ENCODE measurements around the gene EXD3. TPM values are rescaled to one million over a fixed set of nuclear protein-coding genes. Genes with fewer than 3 reads are reported as not detected.

Gene EXD3
- total RNA-seq, 4 donors from 2014 or later, result 8.3 to 22.3 (median 14.2) TPM

DNA sequence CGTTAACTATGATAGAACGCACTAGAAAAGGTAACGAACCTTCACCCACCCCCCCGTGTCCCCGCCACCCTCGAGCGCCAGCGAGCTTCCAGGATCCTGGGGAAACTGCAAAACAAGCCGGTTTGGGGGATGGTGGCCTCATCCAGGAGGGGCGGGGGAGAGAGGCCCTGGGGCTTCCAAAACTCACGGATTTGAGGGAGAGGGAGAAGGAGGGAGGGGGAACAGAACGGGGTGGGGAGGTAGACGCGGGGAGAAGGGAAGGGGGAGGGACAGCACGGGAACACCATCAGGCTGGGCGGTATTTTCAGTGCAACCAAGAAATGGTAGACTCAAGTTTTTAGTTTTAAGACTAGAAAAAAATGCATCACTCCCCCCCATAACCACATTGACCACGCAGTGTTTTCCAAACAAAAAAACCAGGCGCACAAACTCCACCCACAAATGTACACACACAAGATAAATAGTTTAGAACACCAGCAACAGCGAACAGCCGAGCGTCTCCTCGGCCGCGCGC, 122.3 kb downstream of the EXD3 start:
- intact Hi-C loops (cut with DNase I), result no loop called here
- DNase-seq (ENCODE audit: extremely low spot score), result no peak
- Histone ChIP-seq H3K27ac (replicated peaks in 1 of 4) (peak overlapping the region; percentile 66 to 76 (median 73)), H3K4me3 (peak overlapping the region; percentile 50 to 59 (median 56)), H3K36me3 (no peaks in the 10 kb centered on the region), H3K4me1 (peaks cover 61 to 93% (median 75%) of the 10 kb centered on the region in 4 donors), H3K9me3 (no peaks in the 10 kb centered on the region), H3K27me3 (peaks cover 4 to 93% (median 41%) of the 10 kb centered on the region in 4 donors)
- no peak for TF ChIP-seq POLR2AphosphoS5 (IDR thresholded peaks at IDR 0.05)
- TF ChIP-seq EP300 (IDR thresholded peaks at IDR 0.05), result no peak
- no peak for TF ChIP-seq POLR2A (IDR thresholded peaks at IDR 0.05; ENCODE audit: low read depth)
- TF ChIP-seq, protein P1, sequence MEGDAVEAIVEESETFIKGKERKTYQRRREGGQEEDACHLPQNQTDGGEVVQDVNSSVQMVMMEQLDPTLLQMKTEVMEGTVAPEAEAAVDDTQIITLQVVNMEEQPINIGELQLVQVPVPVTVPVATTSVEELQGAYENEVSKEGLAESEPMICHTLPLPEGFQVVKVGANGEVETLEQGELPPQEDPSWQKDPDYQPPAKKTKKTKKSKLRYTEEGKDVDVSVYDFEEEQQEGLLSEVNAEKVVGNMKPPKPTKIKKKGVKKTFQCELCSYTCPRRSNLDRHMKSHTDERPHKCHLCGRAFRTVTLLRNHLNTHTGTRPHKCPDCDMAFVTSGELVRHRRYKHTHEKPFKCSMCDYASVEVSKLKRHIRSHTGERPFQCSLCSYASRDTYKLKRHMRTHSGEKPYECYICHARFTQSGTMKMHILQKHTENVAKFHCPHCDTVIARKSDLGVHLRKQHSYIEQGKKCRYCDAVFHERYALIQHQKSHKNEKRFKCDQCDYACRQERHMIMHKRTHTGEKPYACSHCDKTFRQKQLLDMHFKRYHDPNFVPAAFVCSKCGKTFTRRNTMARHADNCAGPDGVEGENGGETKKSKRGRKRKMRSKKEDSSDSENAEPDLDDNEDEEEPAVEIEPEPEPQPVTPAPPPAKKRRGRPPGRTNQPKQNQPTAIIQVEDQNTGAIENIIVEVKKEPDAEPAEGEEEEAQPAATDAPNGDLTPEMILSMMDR (IDR thresholded peaks at IDR 0.05), result no peak
- 3% methylated on average over 25 of the region's 25 CpGs for WGBS

DNA sequence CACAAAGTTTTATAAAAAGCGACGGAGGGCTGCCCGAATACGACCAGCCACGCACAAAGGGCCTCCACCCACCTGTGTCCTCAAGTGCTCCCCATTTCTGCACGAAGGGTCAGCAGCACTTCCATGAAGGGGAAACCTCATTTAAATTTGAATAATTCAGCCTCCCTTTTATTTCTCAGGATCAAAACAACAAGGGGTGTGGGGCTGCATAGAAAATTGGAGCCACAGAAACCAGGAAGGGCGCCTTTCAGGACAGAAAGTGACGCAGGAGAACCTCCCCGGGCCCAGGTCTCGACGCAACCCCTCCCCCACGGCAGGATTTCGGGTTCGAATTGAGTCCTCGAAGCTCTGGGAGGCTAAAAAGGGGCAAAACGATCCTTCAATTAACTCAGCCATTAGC, 123.0 kb downstream of the EXD3 start:
- TF ChIP-seq EP300 (IDR thresholded peaks at IDR 0.05), result no peak
- TF ChIP-seq POLR2AphosphoS5 (IDR thresholded peaks at IDR 0.05), result peak in 1 of 2 donors; percentile 33
- Histone ChIP-seq H3K27ac (replicated peaks in 1 of 4) (peak overlapping the region; percentile 66 to 76 (median 73)), H3K4me3 (peak overlapping the region; percentile 50 to 59 (median 56)), H3K27me3 (peaks cover 4 to 93% (median 44%) of the 10 kb centered on the region in 4 donors), H3K36me3 (no peaks in the 10 kb centered on the region), H3K4me1 (peaks cover 57 to 93% (median 73%) of the 10 kb centered on the region in 4 donors), H3K9me3 (no peaks in the 10 kb centered on the region)
- DNase-seq (ENCODE audit: extremely low spot score), result no peak
- intact Hi-C loops (cut with DNase I), result loop anchor here (5.0 to 10.0 kb wide), 2 partner anchors 107 to 225 kb away; no protein-coding TSS in a partner anchor
- WGBS, result 37% methylated on average over 16 of the region's 16 CpGs

DNA sequence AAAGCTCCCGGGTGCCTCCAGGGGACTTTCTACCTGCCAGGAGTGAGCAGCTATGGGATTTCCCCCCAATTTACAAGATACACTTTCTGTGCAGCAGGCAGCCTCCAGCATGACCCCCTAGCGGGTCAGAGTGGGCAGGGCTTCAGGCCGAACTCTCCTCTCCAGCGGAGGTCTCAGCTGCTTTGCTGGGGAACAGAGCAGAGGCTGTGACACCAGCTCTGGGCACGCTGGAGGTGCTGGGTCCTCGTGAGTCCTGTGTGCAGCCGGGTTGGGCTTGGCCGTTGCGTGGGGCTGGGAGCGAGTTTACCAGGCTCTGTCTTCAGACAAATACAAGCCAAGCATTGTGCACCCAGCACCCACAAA, 123.8 kb downstream of the EXD3 start:
- Histone ChIP-seq H3K27ac (replicated peaks in 1 of 4) (peak overlapping the region; percentile 50 to 78 (median 62)), H3K4me3 (peak overlapping the region; percentile 22 to 59 (median 36)), H3K27me3 (peaks cover 4 to 93% (median 51%) of the 10 kb centered on the region in 4 donors), H3K36me3 (no peaks in the 10 kb centered on the region), H3K9me3 (peaks cover 0 to 7% (median 1%) of the 10 kb centered on the region in 4 donors), H3K4me1 (peaks cover 51 to 90% (median 71%) of the 10 kb centered on the region in 4 donors)
- TF ChIP-seq POLR2AphosphoS5 (IDR thresholded peaks at IDR 0.05) (no peak), EP300 (IDR thresholded peaks at IDR 0.05) (no peak), POLR2A (IDR thresholded peaks at IDR 0.05; ENCODE audit: low read depth) (no peak)
- TF ChIP-seq, protein P1 (IDR thresholded peaks at IDR 0.05), result no peak
- DNase-seq (ENCODE audit: extremely low spot score), result no peak
- intact Hi-C loops (cut with DNase I), result loop anchor here (5.0 to 10.0 kb wide), 2 partner anchors 108 to 226 kb away; no protein-coding TSS in a partner anchor
- 73% methylated on average over 9 of the region's 10 CpGs for WGBS

DNA sequence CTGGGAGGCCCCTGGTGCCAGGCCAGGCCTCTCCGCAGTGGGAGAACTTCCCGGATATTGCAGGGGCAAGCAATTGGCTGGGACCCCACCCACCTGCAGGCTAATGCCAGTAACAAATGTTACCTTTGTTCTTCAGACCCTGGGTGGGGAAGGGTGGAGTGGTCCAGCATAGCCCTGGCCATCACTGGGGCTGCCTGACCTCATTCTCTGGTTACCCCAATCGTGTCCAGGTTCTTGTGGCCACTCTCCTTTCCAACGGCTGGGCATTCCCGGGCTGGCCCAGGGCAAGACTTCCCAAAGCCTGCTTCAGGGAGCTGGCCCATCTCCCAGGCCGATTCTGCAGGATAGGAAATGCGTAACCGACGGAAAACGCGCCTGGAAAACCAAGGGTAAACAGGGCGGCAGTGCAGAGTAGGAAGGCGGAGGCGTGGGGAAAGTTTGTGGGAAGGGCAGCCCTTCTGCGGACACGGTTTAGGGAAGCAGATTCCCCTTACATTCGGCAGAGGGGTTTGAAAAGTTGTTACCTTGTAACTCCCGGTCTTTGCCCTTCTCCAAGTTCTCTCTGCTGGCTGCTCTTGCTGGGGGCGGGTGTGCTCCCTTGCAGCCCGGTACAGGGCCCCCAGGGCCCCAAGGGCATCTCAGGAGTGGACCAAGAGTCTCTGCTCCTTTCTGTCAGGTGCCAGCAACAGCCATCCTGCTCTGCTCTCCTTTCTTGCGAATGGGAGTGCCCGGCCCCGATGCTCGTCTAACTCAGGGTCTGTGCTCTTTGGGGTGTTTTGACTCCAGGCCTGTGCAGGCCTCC, 124.4 kb downstream of the EXD3 start:
- intact Hi-C loops (cut with DNase I), result loop anchor here (5.0 to 10.0 kb wide), 2 partner anchors 109 to 226 kb away; no protein-coding TSS in a partner anchor
- peaks cover 4 to 93% (median 56%) of the 10 kb centered on the region in 4 donors for H3K27me3 ChIP-seq
- DNase-seq (ENCODE audit: extremely low spot score), result no peak
- WGBS, result 69% methylated on average over 23 of the region's 24 CpGs
- TF ChIP-seq POLR2AphosphoS5 (IDR thresholded peaks at IDR 0.05) (peak; percentile 36 to 43), POLR2A (IDR thresholded peaks at IDR 0.05; ENCODE audit: low read depth) (no peak)
- no peaks in the 10 kb centered on the region for H3K36me3 ChIP-seq
- H3K9me3 ChIP-seq, result peaks cover 0 to 8% (median 2%) of the 10 kb centered on the region in 4 donors
- peak overlapping the region; percentile 22 to 59 (median 36) for H3K4me3 ChIP-seq
- H3K27ac ChIP-seq (replicated peaks in 1 of 4), result peak overlapping the region; percentile 50 to 78 (median 68)
- peaks cover 45 to 84% (median 65%) of the 10 kb centered on the region in 4 donors for H3K4me1 ChIP-seq

DNA sequence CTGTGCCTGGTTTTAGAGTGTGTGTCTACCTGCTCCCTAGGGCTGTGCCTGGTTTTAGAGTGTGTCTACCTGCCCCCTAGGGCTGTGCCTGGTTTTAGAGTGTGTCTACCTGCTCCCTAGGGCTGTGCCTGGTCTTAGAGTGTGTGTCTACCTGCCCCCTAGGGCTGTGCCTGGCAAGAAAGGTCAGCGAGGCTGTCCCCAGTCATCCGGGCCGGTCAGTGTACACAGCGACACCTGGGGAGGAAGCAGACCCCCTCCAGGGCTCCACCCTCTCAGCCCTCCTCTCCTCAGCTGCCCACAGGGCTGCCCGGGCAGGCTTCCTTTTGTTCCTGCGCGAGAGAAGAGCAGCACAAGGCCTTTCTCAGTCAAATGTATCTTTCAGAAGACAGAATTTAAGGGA, 125.0 kb downstream of the EXD3 start:
- intact Hi-C loops (cut with DNase I), result loop anchor here (5.0 to 10.0 kb wide), 2 partner anchors 109 to 227 kb away; no protein-coding TSS in a partner anchor
- peaks cover 40 to 78% (median 59%) of the 10 kb centered on the region in 4 donors for H3K4me1 ChIP-seq
- TF ChIP-seq POLR2A (IDR thresholded peaks at IDR 0.05; ENCODE audit: low read depth) (no peak), POLR2AphosphoS5 (IDR thresholded peaks at IDR 0.05) (no peak), EP300 (IDR thresholded peaks at IDR 0.05) (no peak)
- TF ChIP-seq, protein P1 (IDR thresholded peaks at IDR 0.05), result no peak
- WGBS, result 83% methylated on average over 7 of the region's 7 CpGs
- DNase-seq (ENCODE audit: extremely low spot score), result no peak
- peak overlapping the region in 1 of 4 donors; percentile 59 for H3K4me3 ChIP-seq
- H3K9me3 ChIP-seq, result peaks cover 0 to 8% (median 2%) of the 10 kb centered on the region in 4 donors
- H3K36me3 ChIP-seq, result no peaks in the 10 kb centered on the region
- H3K27ac ChIP-seq (replicated peaks in 1 of 4), result peak overlapping the region; percentile 50 to 78 (median 68)
- H3K27me3 ChIP-seq, result peaks cover 4 to 92% (median 56%) of the 10 kb centered on the region in 4 donors

Measured in esophagus muscularis mucosa (tissue), 4 donors.